Right lobe of liver (tissue), 6 donors: ENCODE results near the gene CGB8. TPM values are rescaled to one million over a fixed set of nuclear protein-coding genes. Genes with fewer than 3 reads are reported as not detected.
"Not testable (repeated sequence)": the region's sequence is repeated elsewhere in the genome, so short reads cannot be mapped to it uniquely, and the experiment has no call there.

Experiments used
- ATAC-seq, 4 donors: fragments of 200-7000 bp; cut with Tn5 transposase; one replicate each; pipeline ENCODE4 v1.9.1; 2020; ENCODE audit warnings: mild to moderate bottlenecking in 4 of 4, moderate library complexity in 4 of 4
- DNase-seq, 3 donors: peaks; one replicate each; pipeline ENCODE4 v3.0.0-alpha.2; 2020
- H3K27ac ChIP-seq, 3 donors: fragments of 200-600 bp; one replicate each; pipeline ENCODE4 v1.8.0; 2022
- H3K27me3 ChIP-seq, 2 donors: fragments of 200-600 bp; one replicate each; pipeline ENCODE4 v1.8.0; 2022
- H3K36me3 ChIP-seq, 4 donors: fragments of 200-600 bp; sonication (generic) in 1 of 4; one replicate each; pipeline versions ENCODE4 v1.5.1 to v1.8.0; 2017 to 2022; ENCODE audit warnings: control low read depth in 1 of 4
- H3K4me1 ChIP-seq, 4 donors: fragments of 200-600 bp; sonication (generic) in 1 of 4; one replicate each; pipeline versions ENCODE4 v1.5.1 to v1.8.0; 2017 to 2022; ENCODE audit warnings: control low read depth in 1 of 4
- H3K4me3 ChIP-seq, 3 donors: fragments of 200-600 bp; one replicate each; pipeline ENCODE4 v1.8.0; 2022
- H3K9me3 ChIP-seq, 4 donors: fragments of 200-600 bp; sonication (generic) in 1 of 4; one replicate each; pipeline versions ENCODE4 v1.5.1 to v1.8.0; 2017 to 2022; ENCODE audit warnings: control low read depth in 1 of 4
- CTCF ChIP-seq, 4 donors: fragments of 200-600 bp in 3 of 4; fragments of 450-650 bp in 1 of 4; IDR thresholded peaks; one replicate each; pipeline versions ENCODE4 v1.5.1 to v1.8.0; 2016 to 2022; ENCODE audit warnings: antibody characterized with exemption in 4 of 4, mild to moderate bottlenecking in 2 of 4
- POLR2A ChIP-seq: fragments of 450-650 bp; IDR thresholded peaks from one replicate; pipeline ENCODE4 v1.6.1; 2017; ENCODE audit warnings: antibody characterized with exemption, mild to moderate bottlenecking
- WGBS: methylation state at CpG from one replicate; pipeline ENCODE4 v1.1.6; 2018; ENCODE audit warnings: low coverage, low lambda C conversion rate; ENCODE audit not compliant: insufficient coverage; ENCODE audit errors: missing lambda C conversion rate; 5-methylcytosine and 5-hydroxymethylcytosine counted together
- intact Hi-C, 2 donors: fragments of 100-400 bp; cut with DNase I; formaldehyde crosslinking; loops; one replicate each; pipeline versions ENCODE4 v1.11.2 to v1.14.1; 2022
- total RNA-seq, 6 experiments: library from RNA; depleted of rRNA in 2 of 6; stranded (reverse); fragments of >200 nt in 2 of 6; fragmentation: NEBNext Ultra II Directional in 3 of 6; extraction: Animal tissue kit (Norgen Biotek cat#: 25700) in 3 of 6; gene quantifications; one replicate each; pipeline versions ENCODE4 v1.1.0 to v1.2.4, GENCODE V29; 2016 to 2023
- donor health status: DM: no; HTN: yes; CAD: no.
- donor health status: DM: no; HTN: no; CAD: no.
- donor health status: DM: no; HTN: no; CAD: no.
- donor health status: DM: no; HTN: yes; CAD: no.
- donor health status: DM: no; HTN: yes; CAD: no.

The CGB8 gene
- total RNA-seq, 6 experiments from 2014 or later = not detected

DNA sequence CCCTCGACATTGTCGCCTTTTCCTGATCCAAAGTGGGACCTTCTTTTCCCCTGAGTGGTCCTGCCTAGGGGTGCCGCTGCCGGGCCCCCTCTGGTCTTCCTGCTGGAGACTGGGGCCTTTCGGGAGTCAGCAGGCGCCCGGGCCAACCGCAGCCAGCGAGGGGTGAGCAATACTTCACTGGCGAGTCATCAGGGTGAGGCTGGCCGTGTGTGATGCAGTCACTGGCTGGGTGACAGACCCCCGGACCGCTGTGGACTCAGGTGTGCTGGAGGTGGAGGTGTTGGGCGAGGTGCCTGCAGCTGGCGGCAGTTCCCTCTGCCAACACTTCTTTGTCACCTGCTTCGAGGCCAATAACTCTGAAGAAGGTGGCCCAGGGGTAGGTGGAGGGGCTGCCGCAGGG, 6.7 kb downstream of the CGB8 start:
- no peak overlapping the region for H3K4me3 ChIP-seq
- ATAC-seq = no peak
- H3K36me3 ChIP-seq = no peaks in the 10 kb centered on the region
- no peaks in the 10 kb centered on the region for H3K27me3 ChIP-seq
- WGBS = 65% methylated on average over 2 of the region's 17 CpGs
- no peak for DNase-seq
- H3K27ac ChIP-seq = no peak overlapping the region
- no peaks in the 10 kb centered on the region for H3K9me3 ChIP-seq
- H3K4me1 ChIP-seq = no peaks in the 10 kb centered on the region
- intact Hi-C loops = no loop called here
- no peak for TF ChIP-seq CTCF (IDR thresholded peaks at IDR 0.05)
- TF ChIP-seq POLR2A = no peak

- H3K36me3 ChIP-seq, H3K27me3 ChIP-seq, ATAC-seq, H3K27ac ChIP-seq, H3K4me3 ChIP-seq, H3K9me3 ChIP-seq, H3K4me1 ChIP-seq, intact Hi-C loops, DNase-seq: not testable (repeated sequence)
- WGBS = 0% methylated on average over 3 of the region's 9 CpGs
Observed at GRCh38 chr19:49039736-49040135, 9.2 kb downstream of the CGB8 start.

DNA sequence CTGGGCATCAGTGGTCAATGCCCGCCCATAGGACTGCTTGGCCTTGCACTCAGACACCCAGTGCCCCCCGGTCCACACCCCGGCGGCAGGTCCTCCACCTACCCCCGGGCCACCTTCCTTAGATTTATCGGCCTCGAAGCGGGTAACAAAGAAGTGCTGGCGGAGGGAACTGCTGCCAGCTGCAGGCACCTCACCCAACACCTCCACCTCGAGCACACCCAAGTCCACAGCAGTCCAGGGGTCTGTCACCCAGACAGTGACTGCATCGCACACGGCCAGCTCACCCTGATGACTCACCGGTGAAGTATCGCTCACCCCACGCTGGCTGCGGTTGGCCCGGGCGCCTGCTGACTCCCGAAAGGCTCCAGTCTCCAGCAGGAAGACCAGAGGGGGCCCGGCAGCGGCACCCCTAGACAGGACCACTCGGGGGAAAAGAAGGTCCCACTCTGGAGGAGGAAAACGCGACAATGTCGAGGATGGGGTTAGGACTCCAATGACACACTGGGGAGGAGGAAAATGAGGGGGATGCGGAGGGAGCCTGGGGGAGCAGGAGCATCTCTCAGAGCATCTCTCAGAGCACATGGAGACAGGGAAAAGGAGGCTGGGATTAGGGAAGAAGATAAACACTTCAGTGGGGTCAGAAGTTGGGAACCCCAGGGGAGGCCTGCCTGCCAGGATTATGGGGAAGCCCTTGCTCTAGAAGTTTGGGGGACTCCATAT, 10.2 kb downstream of the CGB8 start:
- H3K27ac ChIP-seq, H3K36me3 ChIP-seq, H3K4me3 ChIP-seq, H3K4me1 ChIP-seq, intact Hi-C loops, DNase-seq, H3K27me3 ChIP-seq, H3K9me3 ChIP-seq: not testable (repeated sequence)
- 60% methylated on average over 5 of the region's 26 CpGs for WGBS
- peak in 1 of 4 donors; percentile 17 for ATAC-seq

- H3K9me3 ChIP-seq, H3K4me1 ChIP-seq, H3K4me3 ChIP-seq, ATAC-seq, H3K36me3 ChIP-seq, H3K27me3 ChIP-seq, H3K27ac ChIP-seq, intact Hi-C loops, DNase-seq: not testable (repeated sequence)
- 93% methylated on average over 6 of the region's 8 CpGs for WGBS
Observed at GRCh38 chr19:49038111-49038510, 10.8 kb downstream of the CGB8 start.

GRCh38 chr19:49036815-49037214, 12.1 kb downstream of the CGB8 start, which contains the start of gene CGB1:
Gene CGB1, minus strand, starts transcription at chr19:49036895. Its CDS starts 184 bp downstream, at chr19:49036711.
- H3K27ac ChIP-seq, ATAC-seq, H3K4me1 ChIP-seq, H3K36me3 ChIP-seq, intact Hi-C loops, H3K27me3 ChIP-seq, H3K4me3 ChIP-seq, H3K9me3 ChIP-seq, DNase-seq: not testable (repeated sequence)
- WGBS = 79% methylated on average over 9 of the region's 18 CpGs
- peak; percentile 12 to 25 (median 22) for TF ChIP-seq CTCF (IDR thresholded peaks at IDR 0.05)

DNA sequence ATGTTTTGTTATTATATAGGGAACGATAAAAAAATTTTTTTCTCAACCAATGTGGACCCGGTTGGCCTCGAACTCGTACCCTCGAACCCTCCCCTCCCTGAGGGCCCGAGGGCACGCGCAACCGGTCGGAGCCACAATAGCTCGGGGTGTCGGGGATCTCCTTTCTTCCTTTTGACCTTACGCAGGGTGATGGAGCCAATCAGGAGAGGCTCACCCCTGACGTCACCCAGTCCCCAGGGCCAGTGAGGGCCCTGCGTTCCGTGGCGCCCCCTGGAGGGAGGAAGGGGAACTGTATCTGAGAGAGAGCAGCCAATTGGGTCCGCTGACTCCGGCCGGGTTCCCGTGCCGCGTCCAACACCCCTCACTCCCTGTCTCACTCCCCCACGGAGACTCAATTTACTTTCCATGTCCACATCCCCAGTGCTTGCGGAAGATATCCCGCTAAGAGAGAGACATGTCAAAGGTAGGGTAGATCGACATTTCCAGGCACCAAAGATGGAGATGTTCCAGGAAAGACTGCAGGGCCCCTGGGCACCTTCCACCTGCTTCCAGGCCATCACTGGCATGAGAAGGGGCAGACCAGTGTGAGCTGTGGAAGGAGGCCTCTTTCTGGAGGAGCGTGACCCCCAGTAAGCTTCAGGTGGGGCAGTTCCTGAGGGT, 17.1 kb downstream of the CGB8 start, which contains the start of gene CGB2:
CGB2 (plus strand) TSS at position 249 of the 660 bp plus-strand sequence; CDS start at position 455, 206 bp downstream.
- H3K4me3 ChIP-seq, intact Hi-C loops, H3K4me1 ChIP-seq, ATAC-seq, H3K27ac ChIP-seq, H3K36me3 ChIP-seq, DNase-seq, H3K9me3 ChIP-seq, H3K27me3 ChIP-seq: not testable (repeated sequence)
- TF ChIP-seq CTCF (IDR thresholded peaks at IDR 0.05) = peak in 2 of 4 donors; percentile 9 to 22
- 16% methylated on average over 13 of the region's 28 CpGs for WGBS

DNA sequence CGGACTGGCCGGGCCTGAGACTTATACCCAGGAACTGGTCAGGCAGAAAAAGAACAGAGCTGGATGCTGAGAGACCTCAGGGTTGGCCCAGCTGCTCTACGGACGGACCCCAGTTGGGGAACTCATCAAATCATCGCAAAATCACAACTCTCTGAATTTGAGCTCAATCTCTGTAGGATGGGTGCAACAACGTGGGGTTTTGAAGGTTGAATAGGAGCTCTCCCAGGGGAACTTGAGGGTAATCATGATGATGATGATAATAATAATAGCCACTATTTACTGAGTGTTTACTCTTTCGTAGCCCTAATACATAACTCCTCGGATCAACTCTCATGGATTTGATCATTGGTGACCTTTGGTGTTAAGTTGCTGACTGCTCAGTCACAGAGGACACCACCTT, 18.6 kb downstream of the CGB8 start:
- 83% methylated on average over 5 of the region's 8 CpGs for WGBS
- H3K4me3 ChIP-seq, H3K4me1 ChIP-seq, H3K27me3 ChIP-seq, H3K27ac ChIP-seq, intact Hi-C loops, H3K36me3 ChIP-seq, H3K9me3 ChIP-seq, DNase-seq, ATAC-seq: not testable (repeated sequence)

- H3K4me3 ChIP-seq, H3K36me3 ChIP-seq, DNase-seq, H3K4me1 ChIP-seq, H3K9me3 ChIP-seq, H3K27ac ChIP-seq, intact Hi-C loops, H3K27me3 ChIP-seq, ATAC-seq: not testable (repeated sequence)
- 80% methylated on average over 2 of the region's 14 CpGs for WGBS
Observed at GRCh38 chr19:49029749-49030148, 19.2 kb downstream of the CGB8 start.
